Progenitor cell of endocrine pancreas (in vitro differentiated cells): Measurements from ENCODE around the gene FGF22. TPM values are rescaled to one million over a fixed set of nuclear protein-coding genes. Genes with fewer than 3 reads are reported as not detected.
A peak's percentile ranks its signal among the peaks of the same experiment; 100 is the strongest.

Source experiments
- DNase-seq: peaks from one replicate; pipeline ENCODE4 v3.0.0; 2021; ENCODE audit warnings: low spot score; ENCODE audit not compliant: unreplicated experiment
- H3K27ac Mint-ChIP-seq: 2 replicates; pipeline ENCODE4 v1.8.0; 2021; ENCODE audit warnings: mild to moderate bottlenecking, moderate library complexity, mixed read lengths
- H3K27me3 Mint-ChIP-seq: 2 replicates; pipeline ENCODE4 v1.8.0; 2021; ENCODE audit warnings: mixed read lengths
- H3K36me3 Mint-ChIP-seq: 2 replicates; pipeline ENCODE4 v1.8.0; 2022; ENCODE audit warnings: mixed read lengths; ENCODE audit not compliant: insufficient read depth
- H3K4me1 Mint-ChIP-seq: 2 replicates; pipeline ENCODE4 v1.8.0; 2021; ENCODE audit warnings: low read depth, mixed read lengths
- H3K4me3 Mint-ChIP-seq: 2 replicates; pipeline ENCODE4 v1.8.0; 2021; ENCODE audit warnings: low read depth, mild to moderate bottlenecking, moderate library complexity, mixed read lengths
- H3K9me3 Mint-ChIP-seq: 2 replicates; pipeline ENCODE4 v1.8.0; 2021; ENCODE audit warnings: low read depth, mixed read lengths
- CTCF ChIP-seq: fragments of 200-600 bp; sonication (generic); IDR thresholded peaks from one replicate; pipeline ENCODE4 v1.5.0; 2021; ENCODE audit warnings: antibody characterized with exemption, mild to moderate bottlenecking; ENCODE audit not compliant: unreplicated experiment
- total RNA-seq: library from RNA; stranded (reverse); gene quantifications from 2 replicates; pipeline ENCODE4 v1.2.1, GENCODE V29; 2021

The FGF22 gene
- total RNA-seq, 1 donor from 2014 or later = 0.43 TPM

GRCh38 chr19:633786-634639 lies 5.7 kb upstream of the FGF22 start:
- Mint-ChIP-seq H3K27ac (peak overlapping the region; percentile 77), H3K9me3 (no peaks in the 10 kb centered on the region), H3K27me3 (peaks cover 14% of the 10 kb centered on the region), H3K36me3 (peaks cover 5% of the 10 kb centered on the region), H3K4me1 (peaks cover 6% of the 10 kb centered on the region), H3K4me3 (peak overlapping the region; percentile 97)
- TF ChIP-seq CTCF = no peak
- no peak for DNase-seq

DNA sequence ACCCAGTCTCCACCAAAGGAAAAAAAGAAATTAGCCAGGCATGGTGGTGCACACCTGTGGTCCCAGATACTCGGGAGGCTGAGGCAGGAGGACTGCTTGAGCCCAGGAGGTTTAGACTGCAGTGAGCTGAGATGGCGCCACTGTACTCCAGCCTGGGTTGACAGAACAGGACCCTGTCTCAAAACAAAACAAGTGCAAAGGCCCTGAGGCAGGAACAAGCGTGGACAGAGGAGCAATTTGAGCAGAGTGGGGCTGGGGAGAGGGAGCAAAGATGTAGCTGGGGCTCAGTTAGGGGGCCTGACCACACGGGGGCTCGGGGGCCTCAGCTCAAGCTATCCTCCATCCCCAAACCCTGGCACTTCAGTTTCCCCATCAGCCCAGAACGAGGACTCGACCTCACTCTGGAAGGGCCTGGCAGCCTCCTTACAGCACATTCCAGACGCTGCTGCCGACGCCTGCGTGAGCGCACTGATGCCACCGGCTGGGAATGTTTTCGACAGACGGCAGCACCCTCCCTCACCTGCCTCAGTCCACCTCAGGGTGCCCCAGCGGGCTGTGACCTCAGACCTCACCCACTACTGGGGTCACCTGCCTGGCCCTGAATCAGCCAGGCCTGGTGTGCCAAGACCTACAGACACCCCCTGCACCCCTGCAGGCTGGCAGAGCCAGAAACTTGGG lies 4.6 kb upstream of the FGF22 start:
- no peak for DNase-seq
- peaks cover 6% of the 10 kb centered on the region for H3K4me1 Mint-ChIP-seq
- no peak for TF ChIP-seq CTCF
- H3K9me3 Mint-ChIP-seq = no peaks in the 10 kb centered on the region
- no peak overlapping the region for H3K27ac Mint-ChIP-seq
- H3K4me3 Mint-ChIP-seq = peak overlapping the region; percentile 14
- peaks cover 2% of the 10 kb centered on the region for H3K36me3 Mint-ChIP-seq
- peaks cover 19% of the 10 kb centered on the region for H3K27me3 Mint-ChIP-seq

- no peaks in the 10 kb centered on the region for H3K9me3 Mint-ChIP-seq
Measured at GRCh38 chr19:638906-639252, 800 bp upstream of the FGF22 start.

GRCh38 chr19:640161-640558 lies 481 bp downstream of the FGF22 start:
- H3K4me3 Mint-ChIP-seq = no peak overlapping the region
- H3K27me3 Mint-ChIP-seq = peaks cover 19% of the 10 kb centered on the region
- no peaks in the 10 kb centered on the region for H3K9me3 Mint-ChIP-seq
- H3K36me3 Mint-ChIP-seq = peaks cover 2% of the 10 kb centered on the region
- no peak for TF ChIP-seq CTCF
- H3K4me1 Mint-ChIP-seq = no peaks in the 10 kb centered on the region
- H3K27ac Mint-ChIP-seq = no peak overlapping the region
- no peak for DNase-seq

More at GRCh38 chr19:638906-639252, 800 bp upstream of the FGF22 start:
- Mint-ChIP-seq H3K4me3 (peak overlapping the region; percentile 64), H3K36me3 (no peaks in the 10 kb centered on the region), H3K4me1 (peaks cover 3% of the 10 kb centered on the region), H3K27me3 (peaks cover 19% of the 10 kb centered on the region), H3K27ac (no peak overlapping the region)
- no peak for TF ChIP-seq CTCF
- no peak for DNase-seq

DNA sequence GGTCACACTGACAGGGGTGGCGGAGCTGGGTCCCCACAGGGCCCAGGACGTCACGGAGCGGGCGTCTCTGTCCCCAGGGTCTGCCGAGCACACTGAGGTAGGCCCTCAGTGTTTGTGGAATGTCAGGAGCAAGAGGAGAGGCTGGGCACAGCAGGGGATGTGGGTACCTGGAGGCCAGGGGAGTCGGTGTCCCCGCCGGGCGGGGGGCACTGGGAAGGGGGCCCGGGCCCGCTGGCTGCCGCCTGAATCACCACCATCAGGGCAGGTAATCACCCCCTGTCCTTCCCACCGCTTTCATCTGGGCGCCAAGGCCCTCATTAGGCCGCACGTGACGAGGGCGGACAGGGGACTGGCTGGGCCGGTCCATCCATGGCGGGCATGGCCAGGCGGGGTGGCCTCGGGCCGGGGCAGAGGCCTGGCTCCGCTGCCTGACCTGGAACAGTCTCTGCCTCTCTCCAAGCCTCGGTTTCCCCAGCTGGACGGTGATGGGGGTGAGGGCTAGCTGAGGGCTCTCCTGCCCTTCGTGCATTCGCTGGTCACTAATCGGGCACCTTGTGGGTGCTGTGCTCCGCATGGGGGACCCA lies 1.0 kb downstream of the FGF22 start:
- Mint-ChIP-seq H3K4me3 (no peak overlapping the region), H3K27me3 (peaks cover 19% of the 10 kb centered on the region), H3K36me3 (peaks cover 2% of the 10 kb centered on the region), H3K4me1 (no peaks in the 10 kb centered on the region), H3K27ac (no peak overlapping the region), H3K9me3 (no peaks in the 10 kb centered on the region)
- no peak for TF ChIP-seq CTCF
- no peak for DNase-seq
